ENCODE data around the gene SNUPN. TPM values are rescaled to one million over a fixed set of nuclear protein-coding genes. Genes with fewer than 3 reads are reported as not detected.

Gene SNUPN
- total and polyA plus RNA-seq, 2 donors (not counting 1 experiment from before 2014, with no cell fraction given), result 10.5 to 23.5 TPM

DNA sequence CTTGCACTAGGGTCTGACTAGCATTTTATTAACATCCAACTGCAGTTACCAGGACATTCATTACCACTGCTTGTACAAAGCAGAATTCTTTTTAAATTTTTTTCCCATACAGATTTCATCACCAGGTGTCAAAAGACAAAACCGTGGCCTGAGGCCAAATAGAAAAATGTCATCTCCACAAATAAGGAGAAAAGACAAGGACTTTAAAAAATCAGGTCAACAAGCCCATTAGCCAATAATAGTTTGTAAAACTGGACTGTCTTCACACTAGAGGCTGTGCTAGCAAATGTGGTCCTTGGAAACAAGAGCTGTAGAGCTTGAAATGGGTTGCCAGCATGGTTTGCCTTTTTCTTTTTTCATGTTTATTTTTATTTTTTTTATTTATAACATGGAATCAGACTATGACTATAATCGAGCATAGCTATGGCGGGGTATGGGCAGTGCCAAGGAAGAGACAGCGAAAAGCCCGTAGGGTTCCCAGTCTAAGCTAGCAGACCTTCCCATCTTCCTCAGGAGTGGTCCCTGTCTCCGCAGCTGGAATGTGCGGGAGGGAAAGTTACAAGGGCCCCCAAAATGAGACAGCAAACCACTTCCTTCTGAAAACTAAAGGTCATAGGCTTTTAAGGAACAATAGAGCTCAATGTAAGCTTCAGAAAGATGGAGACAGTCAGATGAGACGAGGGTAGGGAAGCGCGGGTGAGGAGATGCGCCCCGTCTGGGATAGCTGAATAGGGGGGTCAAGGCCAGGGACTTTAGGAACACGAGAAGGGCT is 47.9 kb downstream of the SNUPN start:
- Histone ChIP-seq H2AFZ (ENCODE audit: insufficient read depth, low read depth, low read length, poor library complexity, severe bottlenecking) (peak overlapping the region; percentile 89), H3K4me3 (ENCODE audit: control extremely low read depth in 1 of 5, extremely low read depth in 1 of 5, insufficient read depth in 1 of 5, low read depth in 2 of 5, low read length in 4 of 5) (peak overlapping the region; percentile 56 to 93 (median 70)), H4K20me1 (ENCODE audit: control insufficient read depth, insufficient read depth, low read length, poor library complexity, severe bottlenecking) (no peaks in the 10 kb centered on the region), H3K4me2 (replicated peaks; ENCODE audit: low read depth, low read length, poor library complexity, severe bottlenecking) (peak overlapping the region; percentile 100), H3K36me3 (replicated peaks in 1 of 2; ENCODE audit: control extremely low read depth in 1 of 2, control insufficient read depth in 1 of 2, extremely low read depth in 1 of 2, insufficient read depth in 2 of 2, low read length in 1 of 2) (no peaks in the 10 kb centered on the region), H3K27ac (ENCODE audit: low read length in 2 of 2) (peak overlapping the region in 1 of 2 donors; percentile 76), H3K9ac (ENCODE audit: low read length) (peak overlapping the region; percentile 92), H3K4me1 (ENCODE audit: control insufficient read depth in 2 of 2, insufficient read depth in 2 of 2, low read length in 2 of 2) (peaks cover 17 to 18% of the 10 kb centered on the region in 2 donors), H3K79me2 (ENCODE audit: control insufficient read depth, insufficient read depth, low read length) (peaks cover 28% of the 10 kb centered on the region), H3K27me3 (replicated peaks in 1 of 4; ENCODE audit: control extremely low read depth in 1 of 4, control insufficient read depth in 3 of 4, insufficient read depth in 4 of 4, low read length in 3 of 4) (no peaks in the 10 kb centered on the region), H3K9me3 (ENCODE audit: control extremely low read depth in 1 of 3, control insufficient read depth in 2 of 3, insufficient read depth in 1 of 3, low read length in 2 of 3) (no peaks in the 10 kb centered on the region)
- ATAC-seq (ENCODE audit: low read depth) (no peak), DNase-seq (peak; percentile 27)
- H3K9me3 Mint-ChIP-seq (ENCODE audit: insufficient read depth), result no peaks in the 10 kb centered on the region
- CTCF ChIA-PET, result interaction anchor here (0.9 to 2.0 kb wide), 5 partner anchors 17 to 210 kb away, joined by 3 to 4 read pairs (median 4); no protein-coding TSS in a partner anchor
- peak overlapping the region; percentile 84 for H3K27ac Mint-ChIP-seq
- WGBS (ENCODE audit: insufficient coverage), result 17% methylated on average over 8 of the region's 13 CpGs
- H3K4me3 Mint-ChIP-seq, result peak overlapping the region; percentile 90
- no peaks in the 10 kb centered on the region for H3K27me3 Mint-ChIP-seq
- TF ChIP-seq CTCF (IDR thresholded peaks at IDR 0.05) (no peak), EZH2 (IDR thresholded peaks at IDR 0.05; ENCODE audit: borderline replicate concordance, insufficient read depth, low read depth, low read length, poor library complexity, severe bottlenecking) (no peak)
- POLR2A ChIA-PET, result interaction anchor here (2.0 kb wide), 1 partner anchor 122 kb away, joined by 8 read pairs; no protein-coding TSS in a partner anchor
- H3K4me1 Mint-ChIP-seq, result peaks cover 33% of the 10 kb centered on the region
- intact Hi-C loops (cut with micrococcal nuclease), result loop anchor here (2.0 kb wide), 1 partner anchor 123 kb away; no protein-coding TSS in a partner anchor
